ENCODE results near the gene FAM234A.
"Not testable (repeated sequence)": the region's sequence is repeated elsewhere in the genome, so short reads cannot be mapped to it uniquely, and the experiment has no call there.

Gene FAM234A

GRCh38 chr16:191831-192230, 42.8 kb upstream of the FAM234A start:
- TF ChIP-seq CTCF (IDR thresholded peaks at IDR 0.05; ENCODE audit: borderline replicate concordance, insufficient read depth, low read depth, low read length) = no peak
- H3K4me3 ChIP-seq (ENCODE audit: low read depth, low read length) = no peak overlapping the region

GRCh38 chr16:192686-193085, 41.9 kb upstream of the FAM234A start:
- H3K4me3 ChIP-seq (ENCODE audit: low read depth, low read length) = no peak overlapping the region
- TF ChIP-seq CTCF (IDR thresholded peaks at IDR 0.05; ENCODE audit: borderline replicate concordance, insufficient read depth, low read depth, low read length) = no peak

- TF ChIP-seq CTCF (IDR thresholded peaks at IDR 0.05; ENCODE audit: borderline replicate concordance, insufficient read depth, low read depth, low read length) = no peak
- no peak overlapping the region for H3K4me3 ChIP-seq (ENCODE audit: low read depth, low read length)
Observed at GRCh38 chr16:193441-193840, 41.2 kb upstream of the FAM234A start.

- H3K4me3 ChIP-seq (ENCODE audit: low read depth, low read length) = no peak overlapping the region
- no peak for TF ChIP-seq CTCF (IDR thresholded peaks at IDR 0.05; ENCODE audit: borderline replicate concordance, insufficient read depth, low read depth, low read length)
Observed at GRCh38 chr16:194516-194915, 40.1 kb upstream of the FAM234A start.

- H3K4me3 ChIP-seq (ENCODE audit: low read depth, low read length) = no peak overlapping the region
- no peak for TF ChIP-seq CTCF (IDR thresholded peaks at IDR 0.05; ENCODE audit: borderline replicate concordance, insufficient read depth, low read depth, low read length)
Observed at GRCh38 chr16:200388-200787, 34.2 kb upstream of the FAM234A start.

GRCh38 chr16:203246-203645, 31.4 kb upstream of the FAM234A start:
- TF ChIP-seq CTCF (IDR thresholded peaks at IDR 0.05; ENCODE audit: borderline replicate concordance, insufficient read depth, low read depth, low read length) = no peak
- H3K4me3 ChIP-seq (ENCODE audit: low read depth, low read length) = no peak overlapping the region

- not testable (repeated sequence) for H3K4me3 ChIP-seq (ENCODE audit: low read depth, low read length)
Observed at GRCh38 chr16:204046-204445, 30.6 kb upstream of the FAM234A start.

GRCh38 chr16:209359-209758, 25.3 kb upstream of the FAM234A start:
- H3K4me3 ChIP-seq (ENCODE audit: low read depth, low read length) = not testable (repeated sequence)

- not testable (repeated sequence) for H3K4me3 ChIP-seq (ENCODE audit: low read depth, low read length)
Observed at GRCh38 chr16:211631-212180, 22.9 kb upstream of the FAM234A start.
